Stimulated activated CD8-positive, alpha-beta memory T cell treated with anti-CD3 and anti-CD28 coated beads, Interleukin-12 subunit alpha, Interleukin-12 subunit beta, amount 100 ng/mL, for 4 hours (primary cell): ENCODE measurements around the gene AQP4.

Experiments used
- DNase-seq: peaks from one replicate; pipeline ENCODE4 v3.0.0-alpha.2; 2020; ENCODE audit warnings: low read depth

AQP4 gene

GRCh38 chr18:26865557-26865956 is at the start of gene AQP4:
AQP4 (minus strand) TSS chr18:26865707; CDS start chr18:26865689, 18 bp downstream.
- no peak for DNase-seq

GRCh38 chr18:26911840-26912239 is 46.3 kb upstream of the AQP4 start:
- DNase-seq = no peak

- DNase-seq = no peak
Measured at GRCh38 chr18:26909599-26910290, 44.2 kb upstream of the AQP4 start.

- DNase-seq = no peak
Measured at GRCh38 chr18:26908906-26909305, 43.4 kb upstream of the AQP4 start.

- no peak for DNase-seq
Measured at GRCh38 chr18:26902291-26902690, 36.8 kb upstream of the AQP4 start.

- DNase-seq = no peak
Measured at GRCh38 chr18:26901020-26901419, 35.5 kb upstream of the AQP4 start.

GRCh38 chr18:26894426-26894825 is 28.9 kb upstream of the AQP4 start:
- no peak for DNase-seq

- DNase-seq = no peak
Measured at GRCh38 chr18:26893996-26894395, 28.5 kb upstream of the AQP4 start.

- no peak for DNase-seq
Measured at GRCh38 chr18:26888259-26888658, 22.8 kb upstream of the AQP4 start.

- no peak for DNase-seq
Measured at GRCh38 chr18:26875040-26875654, 9.6 kb upstream of the AQP4 start.

GRCh38 chr18:26874283-26874682 is 8.8 kb upstream of the AQP4 start:
- DNase-seq = no peak

- DNase-seq = no peak
Measured at GRCh38 chr18:26869640-26870039, 4.1 kb upstream of the AQP4 start.

- DNase-seq = no peak
Measured at GRCh38 chr18:26868968-26869586, 3.6 kb upstream of the AQP4 start.

- DNase-seq = no peak
Measured at GRCh38 chr18:26867471-26867870, 2.0 kb upstream of the AQP4 start.

- no peak for DNase-seq
Measured at GRCh38 chr18:26864658-26865057, 849 bp downstream of the AQP4 start.

- DNase-seq = no peak
Measured at GRCh38 chr18:26863921-26864497, 1.5 kb downstream of the AQP4 start.

GRCh38 chr18:26863122-26863879 is 2.2 kb downstream of the AQP4 start:
- no peak for DNase-seq

- DNase-seq = no peak
Measured at GRCh38 chr18:26862084-26862483, 3.4 kb downstream of the AQP4 start.

GRCh38 chr18:26854292-26854881 is 11.1 kb downstream of the AQP4 start:
- DNase-seq = no peak

GRCh38 chr18:26853401-26853800 is 12.1 kb downstream of the AQP4 start:
- DNase-seq = no peak

GRCh38 chr18:26843760-26844159 is 21.7 kb downstream of the AQP4 start:
- DNase-seq = no peak

- DNase-seq = no peak
Measured at GRCh38 chr18:26840965-26841364, 24.5 kb downstream of the AQP4 start.
